Left lobe of liver (tissue), 2 donors: ENCODE data around the gene TMX4. TPM values are rescaled to one million over a fixed set of nuclear protein-coding genes. Genes with fewer than 3 reads are reported as not detected.

Experiments used
- ATAC-seq: fragments of 200-7000 bp; cut with Tn5 transposase; one replicate; pipeline ENCODE4 v1.9.1; 2020; ENCODE audit warnings: mild to moderate bottlenecking, moderate library complexity
- DNase-seq: peaks from one replicate; pipeline ENCODE4 v3.0.0-alpha.2; 2020; ENCODE audit warnings: low spot score
- total RNA-seq: library from RNA; stranded (reverse); gene quantifications from one replicate; pipeline ENCODE4 v1.2.1, GENCODE V29; 2021
- donor health status: DM: no; HTN: no; CAD: no; lungs with moderate emphysema.
- donor health status: DM: no; HTN: yes; CAD: no.

The TMX4 gene
- total RNA-seq, 1 donor from 2014 or later: 30.5 TPM

DNA sequence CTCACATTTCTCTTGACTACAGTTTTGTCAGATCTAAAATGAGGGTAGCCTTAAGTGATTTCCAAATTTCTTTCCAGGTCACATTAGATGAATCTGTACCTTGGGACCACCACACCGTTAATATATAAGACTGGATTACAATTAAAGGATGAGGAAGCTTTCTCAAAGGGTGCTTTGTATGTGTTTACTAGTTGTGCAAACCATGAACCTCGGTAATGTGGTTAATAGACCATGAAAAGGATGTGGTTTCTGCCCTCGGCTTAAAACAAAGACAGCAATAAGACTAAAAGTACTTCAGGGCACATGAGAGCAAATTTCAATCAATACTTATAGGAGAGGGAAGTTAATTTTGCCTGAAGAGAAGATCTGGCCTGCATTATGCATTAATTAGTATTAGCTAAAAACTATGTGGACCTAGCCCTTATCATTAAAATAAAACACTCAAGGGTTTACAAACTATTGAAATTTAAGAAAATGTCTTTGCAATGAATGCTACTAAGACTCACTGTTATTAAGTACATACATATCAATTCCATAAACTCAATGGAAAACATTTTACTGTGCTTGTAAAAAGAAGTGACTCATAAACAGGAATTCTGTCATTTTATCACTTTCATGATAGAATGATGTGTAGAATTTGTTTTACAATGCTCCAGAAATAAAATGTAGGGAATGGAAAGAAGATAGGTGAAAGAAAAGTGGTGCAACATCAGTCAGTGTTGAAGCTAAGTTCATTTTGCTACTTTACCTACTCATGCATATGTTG, 936 bp upstream of the TMX4 start:
- DNase-seq (no peak), ATAC-seq (no peak)

DNA sequence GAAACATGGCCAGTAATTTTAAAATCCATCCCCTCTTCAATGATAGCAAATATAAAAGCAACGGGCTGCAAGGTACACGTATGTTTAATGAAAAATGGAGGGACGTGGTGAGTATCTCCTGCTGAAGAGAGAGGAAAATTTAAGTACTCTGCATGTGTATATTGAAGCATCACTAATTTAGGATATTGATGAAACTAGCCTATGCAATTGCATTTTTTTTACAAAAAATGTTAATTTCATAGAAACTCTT, 362 bp upstream of the TMX4 start:
- no peak for ATAC-seq
- no peak for DNase-seq

DNA sequence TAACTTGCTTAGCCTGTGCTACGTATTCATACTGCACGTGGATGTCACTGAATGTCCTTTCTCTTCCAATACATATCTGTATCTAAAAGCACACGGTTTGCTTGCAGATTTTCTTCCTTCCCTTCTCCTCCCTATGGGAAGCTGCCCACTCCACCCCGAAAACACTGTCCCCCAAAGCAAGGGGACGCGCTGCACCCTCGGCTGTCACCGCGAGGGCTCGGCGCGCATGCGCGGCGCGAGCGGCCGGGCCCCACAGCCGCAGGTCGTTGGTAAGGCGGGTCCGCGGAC, 659 bp downstream of the TMX4 start:
- no peak for DNase-seq
- peak; percentile 78 for ATAC-seq

GRCh38 chr20:8012724-8013123, 6.8 kb downstream of the TMX4 start:
- DNase-seq (no peak), ATAC-seq (no peak)

GRCh38 chr20:8008733-8009132, 10.8 kb downstream of the TMX4 start:
- no peak for ATAC-seq

DNA sequence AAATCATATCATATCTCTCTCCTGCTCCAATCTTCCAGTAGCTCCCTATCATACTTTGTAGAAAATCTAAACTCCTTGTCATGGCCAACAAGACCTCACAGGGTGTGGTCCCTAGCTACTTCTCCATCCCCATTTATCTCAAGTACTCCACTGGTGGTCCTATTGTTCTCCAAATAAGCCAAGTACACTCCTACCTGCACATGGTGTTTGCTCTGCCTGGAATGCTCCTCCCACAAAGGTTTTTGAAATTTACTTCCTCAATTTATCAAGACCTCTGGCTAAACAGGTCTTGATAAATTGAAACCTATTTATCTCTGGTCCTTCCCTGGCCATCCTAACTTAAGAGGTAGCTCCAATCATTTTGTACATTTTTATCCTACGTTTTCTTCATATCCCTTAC, 12.1 kb downstream of the TMX4 start:
- ATAC-seq (no peak), DNase-seq (no peak)

More at GRCh38 chr20:8008733-8009132, 10.8 kb downstream of the TMX4 start:
- DNase-seq: no peak

GRCh38 chr20:8005575-8006366, 13.8 kb downstream of the TMX4 start:
- no peak for DNase-seq
- no peak for ATAC-seq

GRCh38 chr20:8005033-8005432, 14.5 kb downstream of the TMX4 start:
- DNase-seq: no peak
- ATAC-seq: no peak

GRCh38 chr20:8002056-8002455, 17.5 kb downstream of the TMX4 start:
- ATAC-seq (no peak), DNase-seq (no peak)

DNA sequence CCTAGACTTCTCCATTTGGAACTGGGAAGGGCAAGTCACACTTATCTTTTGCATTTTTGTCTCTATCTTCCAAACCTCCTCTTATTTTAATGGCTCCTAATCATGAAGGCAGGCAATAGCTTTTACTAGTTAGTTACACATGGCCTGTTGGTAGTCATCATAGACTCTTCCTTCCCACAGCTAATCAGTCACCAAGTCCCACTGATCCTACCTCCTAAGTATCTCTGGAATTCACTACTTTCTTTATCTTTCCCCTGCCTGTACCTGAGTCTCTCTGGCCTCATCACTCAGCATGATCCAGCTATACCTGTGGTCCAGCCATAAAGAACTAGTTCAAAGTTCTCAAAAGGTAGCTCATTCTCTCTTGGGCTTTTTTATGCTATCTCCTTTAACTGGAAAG, 18.8 kb downstream of the TMX4 start:
- ATAC-seq (no peak), DNase-seq (no peak)

- DNase-seq (no peak), ATAC-seq (no peak)
Observed at GRCh38 chr20:7996898-7997297, 22.7 kb downstream of the TMX4 start.

- DNase-seq: no peak
- no peak for ATAC-seq
Observed at GRCh38 chr20:7994809-7995208, 24.8 kb downstream of the TMX4 start.

- DNase-seq (no peak), ATAC-seq (no peak)
Observed at GRCh38 chr20:7993703-7994102, 25.9 kb downstream of the TMX4 start.

- DNase-seq (no peak), ATAC-seq (no peak)
Observed at GRCh38 chr20:7993238-7993637, 26.3 kb downstream of the TMX4 start.

GRCh38 chr20:7990385-7990784, 29.2 kb downstream of the TMX4 start:
- no peak for DNase-seq
- no peak for ATAC-seq

DNA sequence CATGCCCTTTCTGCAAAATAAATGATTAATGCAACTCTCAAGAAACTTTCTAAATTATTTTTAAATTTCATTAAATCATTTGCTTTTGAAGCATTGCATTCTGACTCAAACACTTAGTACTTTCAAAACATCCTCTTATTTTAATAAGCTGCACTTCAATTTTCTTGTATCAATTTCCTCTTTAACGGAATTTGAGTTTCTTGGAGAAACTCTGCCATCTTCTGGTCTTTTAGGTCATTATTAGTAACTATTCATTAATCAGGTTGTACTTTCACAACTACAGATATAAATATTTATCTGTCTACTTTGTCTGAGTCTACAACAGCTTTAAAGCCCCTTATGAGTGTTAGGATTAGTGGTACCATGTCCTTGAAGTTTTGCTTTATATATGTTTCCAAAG, 30.2 kb downstream of the TMX4 start:
- DNase-seq (no peak), ATAC-seq (peak; percentile 74)

GRCh38 chr20:7985916-7986315, 33.6 kb downstream of the TMX4 start:
- no peak for DNase-seq
- ATAC-seq: no peak

- no peak for DNase-seq
- ATAC-seq: no peak
Observed at GRCh38 chr20:7984192-7984591, 35.4 kb downstream of the TMX4 start.

DNA sequence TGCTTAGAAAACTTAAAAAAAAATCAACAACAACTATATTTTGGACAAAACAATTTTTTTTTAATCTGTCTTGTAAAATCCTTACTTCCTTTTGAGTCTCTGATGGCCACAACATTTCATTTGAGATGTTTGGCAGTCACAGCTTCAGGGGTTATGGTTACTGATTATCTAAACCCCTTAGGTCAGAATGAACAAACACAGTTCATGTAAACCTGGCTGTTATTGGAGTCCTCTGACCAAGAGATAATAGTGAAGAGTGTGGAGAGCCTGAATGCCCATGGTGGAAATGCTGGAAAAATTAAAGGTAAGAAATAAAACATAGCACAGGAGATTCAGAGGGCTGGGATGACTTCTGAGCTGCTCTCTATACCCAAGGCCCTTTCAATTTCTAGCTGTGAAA, 38.2 kb downstream of the TMX4 start:
- DNase-seq (no peak), ATAC-seq (peak; percentile 91)

GRCh38 chr20:7980332-7981046, 39.1 kb downstream of the TMX4 start:
- peak; percentile 83 for ATAC-seq
- no peak for DNase-seq

- DNase-seq (no peak), ATAC-seq (no peak)
Observed at GRCh38 chr20:7977709-7978108, 41.9 kb downstream of the TMX4 start.

GRCh38 chr20:7975851-7976414, 43.6 kb downstream of the TMX4 start:
- ATAC-seq (peak; percentile 52), DNase-seq (no peak)
